ENCODE results near the gene AFTPH. TPM values are rescaled to one million over a fixed set of nuclear protein-coding genes. Genes with fewer than 3 reads are reported as not detected.
A peak's percentile ranks its signal among the peaks of the same experiment; 100 is the strongest.

Gene AFTPH
- total and polyA plus RNA-seq, 9 of the 15 experiments (the other 6 are each of a cell fraction or from before 2014, with no cell fraction given), result 8.0 to 26.2 (median 13.8) TPM

DNA sequence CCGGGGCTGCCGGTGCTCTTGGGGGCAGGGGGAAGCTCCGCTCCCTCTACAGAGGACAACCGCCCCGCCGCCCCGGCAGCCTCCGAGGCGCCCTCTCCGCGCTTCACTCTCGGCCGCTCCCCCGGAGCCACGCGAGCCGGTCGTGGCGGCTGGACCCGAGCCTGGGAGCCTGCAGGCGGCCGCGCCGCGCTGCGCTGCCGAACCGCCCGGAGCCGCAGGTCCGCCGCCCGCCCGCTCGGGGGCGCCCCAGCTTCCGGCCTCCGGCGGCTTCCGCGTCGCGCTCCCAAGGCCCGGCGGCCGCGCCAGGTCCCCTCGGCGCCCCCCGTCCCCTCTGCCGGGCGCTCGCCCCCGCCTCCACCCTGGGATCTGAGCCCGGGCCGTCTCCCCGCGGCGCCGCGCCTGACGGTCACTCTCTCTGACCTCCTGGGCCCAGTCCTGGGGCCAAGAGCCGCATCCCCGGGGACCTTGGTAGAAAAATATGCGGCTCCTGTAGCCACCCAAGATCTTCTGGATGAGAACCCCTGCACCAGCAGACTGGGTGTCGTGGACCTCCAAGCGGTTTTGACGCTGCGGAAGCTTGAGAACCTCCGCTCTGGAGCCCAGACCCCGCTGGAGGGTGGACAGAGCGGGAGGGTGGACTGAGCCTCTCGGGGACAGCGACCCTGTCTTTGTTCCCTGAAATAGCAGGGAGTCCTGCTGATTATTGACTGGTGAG, 85.3 kb downstream of the AFTPH start (continued):
- TF ChIP-seq, protein P1, sequence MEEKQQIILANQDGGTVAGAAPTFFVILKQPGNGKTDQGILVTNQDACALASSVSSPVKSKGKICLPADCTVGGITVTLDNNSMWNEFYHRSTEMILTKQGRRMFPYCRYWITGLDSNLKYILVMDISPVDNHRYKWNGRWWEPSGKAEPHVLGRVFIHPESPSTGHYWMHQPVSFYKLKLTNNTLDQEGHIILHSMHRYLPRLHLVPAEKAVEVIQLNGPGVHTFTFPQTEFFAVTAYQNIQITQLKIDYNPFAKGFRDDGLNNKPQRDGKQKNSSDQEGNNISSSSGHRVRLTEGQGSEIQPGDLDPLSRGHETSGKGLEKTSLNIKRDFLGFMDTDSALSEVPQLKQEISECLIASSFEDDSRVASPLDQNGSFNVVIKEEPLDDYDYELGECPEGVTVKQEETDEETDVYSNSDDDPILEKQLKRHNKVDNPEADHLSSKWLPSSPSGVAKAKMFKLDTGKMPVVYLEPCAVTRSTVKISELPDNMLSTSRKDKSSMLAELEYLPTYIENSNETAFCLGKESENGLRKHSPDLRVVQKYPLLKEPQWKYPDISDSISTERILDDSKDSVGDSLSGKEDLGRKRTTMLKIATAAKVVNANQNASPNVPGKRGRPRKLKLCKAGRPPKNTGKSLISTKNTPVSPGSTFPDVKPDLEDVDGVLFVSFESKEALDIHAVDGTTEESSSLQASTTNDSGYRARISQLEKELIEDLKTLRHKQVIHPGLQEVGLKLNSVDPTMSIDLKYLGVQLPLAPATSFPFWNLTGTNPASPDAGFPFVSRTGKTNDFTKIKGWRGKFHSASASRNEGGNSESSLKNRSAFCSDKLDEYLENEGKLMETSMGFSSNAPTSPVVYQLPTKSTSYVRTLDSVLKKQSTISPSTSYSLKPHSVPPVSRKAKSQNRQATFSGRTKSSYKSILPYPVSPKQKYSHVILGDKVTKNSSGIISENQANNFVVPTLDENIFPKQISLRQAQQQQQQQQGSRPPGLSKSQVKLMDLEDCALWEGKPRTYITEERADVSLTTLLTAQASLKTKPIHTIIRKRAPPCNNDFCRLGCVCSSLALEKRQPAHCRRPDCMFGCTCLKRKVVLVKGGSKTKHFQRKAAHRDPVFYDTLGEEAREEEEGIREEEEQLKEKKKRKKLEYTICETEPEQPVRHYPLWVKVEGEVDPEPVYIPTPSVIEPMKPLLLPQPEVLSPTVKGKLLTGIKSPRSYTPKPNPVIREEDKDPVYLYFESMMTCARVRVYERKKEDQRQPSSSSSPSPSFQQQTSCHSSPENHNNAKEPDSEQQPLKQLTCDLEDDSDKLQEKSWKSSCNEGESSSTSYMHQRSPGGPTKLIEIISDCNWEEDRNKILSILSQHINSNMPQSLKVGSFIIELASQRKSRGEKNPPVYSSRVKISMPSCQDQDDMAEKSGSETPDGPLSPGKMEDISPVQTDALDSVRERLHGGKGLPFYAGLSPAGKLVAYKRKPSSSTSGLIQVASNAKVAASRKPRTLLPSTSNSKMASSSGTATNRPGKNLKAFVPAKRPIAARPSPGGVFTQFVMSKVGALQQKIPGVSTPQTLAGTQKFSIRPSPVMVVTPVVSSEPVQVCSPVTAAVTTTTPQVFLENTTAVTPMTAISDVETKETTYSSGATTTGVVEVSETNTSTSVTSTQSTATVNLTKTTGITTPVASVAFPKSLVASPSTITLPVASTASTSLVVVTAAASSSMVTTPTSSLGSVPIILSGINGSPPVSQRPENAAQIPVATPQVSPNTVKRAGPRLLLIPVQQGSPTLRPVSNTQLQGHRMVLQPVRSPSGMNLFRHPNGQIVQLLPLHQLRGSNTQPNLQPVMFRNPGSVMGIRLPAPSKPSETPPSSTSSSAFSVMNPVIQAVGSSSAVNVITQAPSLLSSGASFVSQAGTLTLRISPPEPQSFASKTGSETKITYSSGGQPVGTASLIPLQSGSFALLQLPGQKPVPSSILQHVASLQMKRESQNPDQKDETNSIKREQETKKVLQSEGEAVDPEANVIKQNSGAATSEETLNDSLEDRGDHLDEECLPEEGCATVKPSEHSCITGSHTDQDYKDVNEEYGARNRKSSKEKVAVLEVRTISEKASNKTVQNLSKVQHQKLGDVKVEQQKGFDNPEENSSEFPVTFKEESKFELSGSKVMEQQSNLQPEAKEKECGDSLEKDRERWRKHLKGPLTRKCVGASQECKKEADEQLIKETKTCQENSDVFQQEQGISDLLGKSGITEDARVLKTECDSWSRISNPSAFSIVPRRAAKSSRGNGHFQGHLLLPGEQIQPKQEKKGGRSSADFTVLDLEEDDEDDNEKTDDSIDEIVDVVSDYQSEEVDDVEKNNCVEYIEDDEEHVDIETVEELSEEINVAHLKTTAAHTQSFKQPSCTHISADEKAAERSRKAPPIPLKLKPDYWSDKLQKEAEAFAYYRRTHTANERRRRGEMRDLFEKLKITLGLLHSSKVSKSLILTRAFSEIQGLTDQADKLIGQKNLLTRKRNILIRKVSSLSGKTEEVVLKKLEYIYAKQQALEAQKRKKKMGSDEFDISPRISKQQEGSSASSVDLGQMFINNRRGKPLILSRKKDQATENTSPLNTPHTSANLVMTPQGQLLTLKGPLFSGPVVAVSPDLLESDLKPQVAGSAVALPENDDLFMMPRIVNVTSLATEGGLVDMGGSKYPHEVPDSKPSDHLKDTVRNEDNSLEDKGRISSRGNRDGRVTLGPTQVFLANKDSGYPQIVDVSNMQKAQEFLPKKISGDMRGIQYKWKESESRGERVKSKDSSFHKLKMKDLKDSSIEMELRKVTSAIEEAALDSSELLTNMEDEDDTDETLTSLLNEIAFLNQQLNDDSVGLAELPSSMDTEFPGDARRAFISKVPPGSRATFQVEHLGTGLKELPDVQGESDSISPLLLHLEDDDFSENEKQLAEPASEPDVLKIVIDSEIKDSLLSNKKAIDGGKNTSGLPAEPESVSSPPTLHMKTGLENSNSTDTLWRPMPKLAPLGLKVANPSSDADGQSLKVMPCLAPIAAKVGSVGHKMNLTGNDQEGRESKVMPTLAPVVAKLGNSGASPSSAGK (IDR thresholded peaks at IDR 0.05), result 0 out of 2 replicates have a peak, but pooled peaks have one; percentile 12
- TF ChIP-seq, protein P2, sequence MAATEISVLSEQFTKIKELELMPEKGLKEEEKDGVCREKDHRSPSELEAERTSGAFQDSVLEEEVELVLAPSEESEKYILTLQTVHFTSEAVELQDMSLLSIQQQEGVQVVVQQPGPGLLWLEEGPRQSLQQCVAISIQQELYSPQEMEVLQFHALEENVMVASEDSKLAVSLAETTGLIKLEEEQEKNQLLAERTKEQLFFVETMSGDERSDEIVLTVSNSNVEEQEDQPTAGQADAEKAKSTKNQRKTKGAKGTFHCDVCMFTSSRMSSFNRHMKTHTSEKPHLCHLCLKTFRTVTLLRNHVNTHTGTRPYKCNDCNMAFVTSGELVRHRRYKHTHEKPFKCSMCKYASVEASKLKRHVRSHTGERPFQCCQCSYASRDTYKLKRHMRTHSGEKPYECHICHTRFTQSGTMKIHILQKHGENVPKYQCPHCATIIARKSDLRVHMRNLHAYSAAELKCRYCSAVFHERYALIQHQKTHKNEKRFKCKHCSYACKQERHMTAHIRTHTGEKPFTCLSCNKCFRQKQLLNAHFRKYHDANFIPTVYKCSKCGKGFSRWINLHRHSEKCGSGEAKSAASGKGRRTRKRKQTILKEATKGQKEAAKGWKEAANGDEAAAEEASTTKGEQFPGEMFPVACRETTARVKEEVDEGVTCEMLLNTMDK (IDR thresholded peaks at IDR 0.05; ENCODE audit: borderline replicate concordance, insufficient read depth, low read depth, low read length, poor library complexity, severe bottlenecking), result peak; percentile 96
- TF ChIP-seq PHB2 (IDR thresholded peaks at IDR 0.05; ENCODE audit: low read depth), result no peak
- no peak for TF ChIP-seq TAF7 (tag; IDR thresholded peaks at IDR 0.05)
- TF ChIP-seq, protein P3, sequence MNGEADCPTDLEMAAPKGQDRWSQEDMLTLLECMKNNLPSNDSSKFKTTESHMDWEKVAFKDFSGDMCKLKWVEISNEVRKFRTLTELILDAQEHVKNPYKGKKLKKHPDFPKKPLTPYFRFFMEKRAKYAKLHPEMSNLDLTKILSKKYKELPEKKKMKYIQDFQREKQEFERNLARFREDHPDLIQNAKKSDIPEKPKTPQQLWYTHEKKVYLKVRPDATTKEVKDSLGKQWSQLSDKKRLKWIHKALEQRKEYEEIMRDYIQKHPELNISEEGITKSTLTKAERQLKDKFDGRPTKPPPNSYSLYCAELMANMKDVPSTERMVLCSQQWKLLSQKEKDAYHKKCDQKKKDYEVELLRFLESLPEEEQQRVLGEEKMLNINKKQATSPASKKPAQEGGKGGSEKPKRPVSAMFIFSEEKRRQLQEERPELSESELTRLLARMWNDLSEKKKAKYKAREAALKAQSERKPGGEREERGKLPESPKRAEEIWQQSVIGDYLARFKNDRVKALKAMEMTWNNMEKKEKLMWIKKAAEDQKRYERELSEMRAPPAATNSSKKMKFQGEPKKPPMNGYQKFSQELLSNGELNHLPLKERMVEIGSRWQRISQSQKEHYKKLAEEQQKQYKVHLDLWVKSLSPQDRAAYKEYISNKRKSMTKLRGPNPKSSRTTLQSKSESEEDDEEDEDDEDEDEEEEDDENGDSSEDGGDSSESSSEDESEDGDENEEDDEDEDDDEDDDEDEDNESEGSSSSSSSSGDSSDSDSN (IDR thresholded peaks at IDR 0.05; ENCODE audit: borderline replicate concordance in 1 of 2, low read depth in 2 of 2, low read length in 2 of 2), result peak; percentile 79 to 84; a peak in 2 of 4 replicates
- TF ChIP-seq ZNF764 (CRISPR knock-in tag; IDR thresholded peaks at IDR 0.05; ENCODE audit: low read depth), result no peak
- TF ChIP-seq SRSF3 (IDR thresholded peaks at IDR 0.05; ENCODE audit: insufficient read depth, low read length), result no peak
- no peak for TF ChIP-seq SMC3 (conservative IDR thresholded peaks at IDR 0.05; ENCODE audit: insufficient read depth, low read depth, low read length)
- no peak for TF ChIP-seq SRF (CRISPR knock-in tag; IDR thresholded peaks at IDR 0.05)
- TF ChIP-seq GTF2A2 (tag; IDR thresholded peaks at IDR 0.05), result no peak; the same call in 1 of the 2 replicates
- no peak for TF ChIP-seq HDGF (IDR thresholded peaks at IDR 0.05)

Measured in K562 (cell line).